ENCODE results near the gene CENPB.

The CENPB gene

GRCh38 chr20:3788685-3789155 lies 2.2 kb upstream of the CENPB start:
- no peak for DNase-seq (ENCODE audit: low read depth)

- DNase-seq (ENCODE audit: low read depth): no peak
Measured at GRCh38 chr20:3787324-3788014, 929 bp upstream of the CENPB start.

GRCh38 chr20:3786126-3786484 lies 435 bp downstream of the CENPB start:
- DNase-seq (ENCODE audit: low read depth): no peak

DNA sequence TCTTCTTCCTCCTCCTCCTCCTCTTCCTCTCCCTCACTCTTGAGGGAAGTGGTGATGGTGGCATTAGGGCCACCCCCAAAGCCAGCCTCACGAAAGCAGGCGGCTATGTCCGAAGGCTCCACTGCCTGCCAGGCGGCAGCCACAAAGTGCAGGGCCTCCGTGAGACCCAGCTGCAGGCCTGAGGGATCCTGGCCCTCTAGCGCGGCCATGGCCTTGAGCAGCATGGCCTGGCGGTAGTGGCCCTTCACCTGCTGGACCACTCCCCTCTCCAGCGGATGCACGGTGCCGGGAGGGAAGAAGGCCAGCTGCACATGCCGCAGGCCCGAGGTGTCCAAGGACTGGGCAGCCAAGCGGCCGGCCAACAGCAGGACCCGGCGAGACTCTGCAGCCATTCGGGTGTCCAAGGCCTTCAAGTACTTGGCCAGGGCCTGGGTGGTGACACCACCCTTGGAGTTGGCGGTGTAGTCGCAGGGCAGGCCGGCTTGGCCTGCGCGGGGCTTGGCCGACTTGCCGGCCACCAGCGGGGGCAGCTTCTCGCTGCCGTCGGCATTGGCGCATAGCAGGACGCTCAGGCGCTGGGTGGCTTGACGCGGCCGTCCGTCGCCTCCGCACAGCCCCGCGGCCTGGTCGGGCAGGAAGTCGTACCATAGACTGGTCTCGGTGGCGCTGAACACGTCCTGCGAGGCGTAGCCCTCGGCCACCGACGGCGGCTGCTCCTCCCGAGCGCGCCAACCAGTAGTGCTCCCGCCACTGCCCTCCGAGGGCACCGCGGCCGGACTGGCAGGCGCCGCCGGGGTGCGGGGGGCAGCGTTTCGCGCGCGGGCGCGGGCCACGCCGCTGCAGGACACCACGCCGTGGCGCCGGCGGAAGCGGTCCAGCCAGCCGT lies 1.1 kb downstream of the CENPB start:
- no peak for DNase-seq (ENCODE audit: low read depth)

DNA sequence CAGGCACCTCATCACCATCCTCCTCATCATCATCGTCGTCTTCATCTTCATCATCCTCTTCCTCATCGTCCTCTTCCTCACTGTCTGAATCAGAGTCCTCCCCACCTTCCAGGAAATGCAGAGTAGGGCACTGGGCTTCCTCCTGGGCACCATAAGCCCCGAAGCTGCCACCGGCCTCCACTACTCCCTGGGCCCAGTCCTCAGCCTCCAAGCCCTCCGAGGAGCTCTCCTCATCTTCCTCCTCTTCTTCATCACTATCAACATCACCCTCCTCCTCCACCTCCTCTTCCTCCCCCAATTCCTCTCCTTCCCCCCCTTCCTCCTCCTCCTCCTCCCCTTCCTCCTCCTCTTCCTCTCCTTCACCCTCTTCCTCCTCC lies 1.7 kb downstream of the CENPB start:
- no peak for DNase-seq (ENCODE audit: low read depth)

DNA sequence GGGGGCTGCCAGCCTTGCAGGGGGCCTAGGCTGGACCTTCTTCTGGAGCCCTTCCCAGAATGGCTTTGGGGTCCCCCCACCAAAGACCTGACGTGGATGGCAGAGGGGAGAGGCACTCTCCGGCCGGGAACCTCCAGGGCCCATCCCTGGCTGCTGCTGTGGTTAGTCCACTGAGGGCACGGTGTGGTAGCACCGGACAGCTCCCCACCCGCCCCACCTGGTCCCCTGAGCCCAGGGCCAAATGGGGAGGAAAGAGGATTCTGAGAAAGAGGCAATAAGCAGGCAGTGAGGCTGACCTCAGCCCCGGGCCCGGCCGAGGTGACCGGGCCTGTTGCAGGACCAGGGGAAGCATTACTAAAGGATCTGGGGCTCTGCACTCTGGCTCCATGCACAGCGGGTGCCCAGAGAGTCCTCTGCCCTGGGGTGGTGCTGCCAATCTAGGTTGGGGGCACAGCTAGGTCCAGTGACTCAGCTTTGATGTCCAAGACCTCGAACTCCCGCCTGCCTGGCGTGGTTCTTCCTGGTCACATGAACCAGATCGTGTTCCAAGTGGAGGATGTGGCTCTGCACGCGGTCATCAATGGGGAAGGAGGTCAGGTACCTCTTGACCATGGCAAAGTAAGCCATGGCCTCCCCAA lies 2.2 kb downstream of the CENPB start:
- DNase-seq (ENCODE audit: low read depth): no peak

GRCh38 chr20:3783511-3784195 lies 2.9 kb downstream of the CENPB start:
- no peak for DNase-seq (ENCODE audit: low read depth)

GRCh38 chr20:3783068-3783489 lies 3.5 kb downstream of the CENPB start:
- DNase-seq (ENCODE audit: low read depth): no peak

- no peak for DNase-seq (ENCODE audit: low read depth)
Measured at GRCh38 chr20:3782597-3782996, 3.9 kb downstream of the CENPB start.

DNA sequence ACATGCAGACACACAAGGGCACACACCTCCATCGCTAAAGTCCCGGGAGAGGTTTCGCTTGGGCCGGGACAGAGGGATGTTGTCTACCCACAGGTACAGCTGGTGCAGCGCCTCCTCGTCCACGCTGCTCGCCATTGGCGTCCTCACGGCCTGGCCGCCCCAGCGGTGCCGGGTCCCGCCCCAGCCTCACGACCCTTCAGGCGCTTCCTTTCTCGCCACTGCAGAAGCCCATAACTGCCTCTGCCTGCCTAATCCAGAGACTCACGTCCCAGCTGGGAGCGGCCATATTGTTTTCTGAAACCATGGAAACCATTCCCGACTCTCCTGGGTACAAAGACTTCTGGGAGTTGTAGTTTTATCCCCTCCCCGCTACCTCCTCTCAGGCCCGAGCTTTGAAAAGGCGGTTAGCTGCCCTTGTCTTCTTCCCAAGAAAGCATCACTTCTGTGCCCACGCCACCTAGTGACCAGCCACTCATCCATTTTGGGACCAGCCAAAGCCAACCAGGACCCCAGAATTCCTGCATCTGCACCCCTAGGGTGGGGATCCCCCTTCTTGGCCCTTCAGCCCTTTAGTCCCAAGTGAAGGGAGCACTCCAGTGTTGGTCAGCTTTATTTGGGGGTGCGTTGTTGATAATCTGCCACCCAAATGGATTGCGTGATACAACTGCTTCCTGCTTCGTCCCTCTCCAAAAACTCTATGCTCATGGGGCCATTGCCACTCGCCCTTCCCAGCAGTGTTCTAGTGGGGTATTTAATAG lies 5.2 kb downstream of the CENPB start, which contains the start of gene SPEF1:
SPEF1 (minus strand) TSS at position 296 of the 758 bp plus-strand sequence; CDS start at position 135, 161 bp downstream.
- DNase-seq (ENCODE audit: low read depth): no peak

DNA sequence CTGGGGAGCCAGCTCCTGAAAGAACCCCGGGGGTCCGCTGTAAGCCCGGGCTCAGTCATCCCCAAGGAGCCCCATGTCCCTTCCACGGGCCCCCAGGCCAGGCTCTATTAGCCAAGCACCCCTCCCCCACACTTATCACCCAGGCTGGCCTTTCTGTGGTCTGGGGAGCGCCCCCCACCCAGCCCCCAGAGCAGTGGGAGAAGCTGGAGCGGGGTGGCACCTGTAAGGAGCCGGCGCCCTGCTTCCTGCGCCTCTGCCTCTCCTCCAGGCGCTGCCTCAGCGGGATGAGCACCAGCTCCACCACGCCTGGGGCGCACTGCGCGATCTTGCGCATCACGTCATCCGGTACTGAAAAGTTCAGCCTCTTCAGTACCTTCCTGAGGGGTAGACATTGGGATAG lies 7.6 kb downstream of the CENPB start:
- no peak for DNase-seq (ENCODE audit: low read depth)

- no peak for DNase-seq (ENCODE audit: low read depth)
Measured at GRCh38 chr20:3777716-3778629, 8.6 kb downstream of the CENPB start.

- no peak for DNase-seq (ENCODE audit: low read depth)
Measured at GRCh38 chr20:3777381-3777715, 9.2 kb downstream of the CENPB start.

DNA sequence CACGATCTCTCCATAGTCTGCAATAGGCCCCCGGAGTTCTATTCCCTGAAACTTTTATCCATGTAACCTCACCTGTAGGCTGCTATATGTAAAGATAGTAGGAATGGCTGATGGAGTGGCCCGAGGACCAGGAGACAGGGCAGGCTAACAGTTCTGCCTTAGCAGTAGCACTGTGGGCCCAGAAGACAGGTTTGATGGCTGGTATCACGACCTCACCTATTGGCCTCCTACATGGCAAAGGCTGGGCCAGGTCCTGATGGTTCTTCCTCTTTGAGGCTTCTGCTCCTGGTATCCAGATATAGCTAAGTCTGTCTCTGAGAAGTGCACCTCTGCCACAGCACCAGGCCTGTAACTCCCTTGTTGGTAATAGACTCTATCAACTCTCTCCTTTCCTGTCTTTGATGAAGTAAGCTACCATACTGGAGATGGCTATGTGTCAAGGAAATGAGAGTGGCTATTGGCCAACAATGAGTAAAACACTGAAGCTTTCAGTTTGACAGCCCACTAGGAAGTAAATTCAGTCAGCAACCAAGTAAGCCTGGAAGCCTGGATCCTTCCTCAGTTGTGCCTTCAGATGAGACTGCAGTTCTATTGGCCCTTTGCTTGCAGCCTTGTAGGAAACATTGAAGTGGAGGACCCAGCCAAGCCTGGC lies 11.0 kb downstream of the CENPB start:
- DNase-seq (ENCODE audit: low read depth): no peak

DNA sequence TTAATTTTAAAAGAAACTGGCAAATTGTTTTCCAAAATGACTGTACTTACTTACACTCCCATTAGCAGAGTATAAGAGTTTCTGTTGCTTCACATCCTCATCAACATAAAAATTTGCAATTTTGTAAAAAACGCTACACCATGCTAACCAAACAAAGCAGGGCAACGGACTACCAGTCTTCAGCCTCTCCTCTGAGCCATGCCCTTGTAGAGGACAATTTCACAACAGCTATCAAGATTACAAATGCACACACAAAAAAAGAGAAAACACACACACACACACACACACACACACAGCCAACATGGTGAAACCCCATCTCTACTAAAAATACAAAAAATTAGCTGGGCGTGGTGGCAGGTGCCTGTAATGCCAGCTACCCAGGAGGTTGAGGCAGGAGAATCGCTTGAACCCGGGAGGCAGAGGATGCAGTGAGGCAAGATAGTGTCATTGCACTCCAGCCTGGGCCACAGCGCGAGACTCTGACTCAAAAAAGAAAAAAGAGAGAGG lies 14.9 kb downstream of the CENPB start:
- no peak for DNase-seq (ENCODE audit: low read depth)

DNA sequence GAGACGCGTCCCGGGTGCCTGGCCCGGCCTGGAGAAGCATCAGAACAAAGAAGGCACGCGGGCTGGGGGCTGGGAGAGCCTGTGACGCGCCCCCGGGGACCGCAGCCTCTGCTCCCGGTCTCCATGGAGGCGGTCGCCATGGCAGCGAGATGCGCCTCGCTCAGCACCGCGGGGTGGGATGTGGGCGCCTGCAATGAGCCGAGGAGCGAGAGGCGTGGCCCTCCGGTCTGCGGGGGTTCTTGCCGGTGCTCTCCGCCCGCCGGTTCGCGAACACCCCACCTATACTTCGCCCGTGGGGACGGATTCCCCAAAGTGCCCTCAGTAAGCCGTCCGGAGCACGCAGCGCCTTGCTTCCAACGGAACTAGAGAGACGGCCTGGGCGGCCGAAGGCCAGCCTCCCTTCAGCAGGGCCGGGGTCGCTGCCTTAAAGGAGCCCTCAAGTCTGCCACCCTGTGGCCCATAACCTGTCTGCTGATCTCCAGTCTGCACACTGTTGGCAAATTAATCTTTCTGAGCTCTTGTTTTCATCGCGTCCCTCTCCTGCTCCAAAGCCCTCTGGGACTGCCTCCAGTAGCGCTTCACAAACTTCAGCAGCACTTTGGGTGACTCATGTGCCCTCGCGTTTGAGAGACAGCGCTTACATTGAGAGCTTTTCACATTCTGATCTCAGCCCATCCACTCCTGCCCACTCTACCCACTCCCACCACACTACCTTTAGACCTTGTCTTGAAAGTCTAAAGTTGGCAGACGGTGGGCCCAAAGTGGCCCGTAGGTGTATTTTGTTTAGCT lies 18.0 kb downstream of the CENPB start:
- peak; percentile 66 for DNase-seq (ENCODE audit: low read depth)

- peak; percentile 90 for DNase-seq (ENCODE audit: low read depth)
Measured at GRCh38 chr20:3767427-3768341, 18.9 kb downstream of the CENPB start, which contains the start of gene ADISSP. ADISSP (minus strand) TSS chr20:3767753; CDS start chr20:3760100, 7,653 bp downstream.

DNA sequence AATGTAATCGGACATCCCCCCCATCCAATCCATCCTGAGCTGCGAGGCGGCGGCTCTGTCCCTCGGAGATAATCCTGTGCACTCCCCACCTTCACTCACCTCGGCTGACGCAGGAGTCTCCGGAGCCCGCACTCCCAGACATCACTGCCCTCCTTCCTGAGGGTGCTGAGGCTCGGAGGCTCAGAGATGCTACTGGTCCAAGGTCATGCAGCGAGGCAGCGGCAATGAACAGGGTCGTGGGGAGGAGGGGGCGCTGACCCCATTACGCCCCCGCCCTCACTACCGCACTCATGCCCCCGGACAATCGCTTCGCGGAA lies 19.5 kb downstream of the CENPB start:
- no peak for DNase-seq (ENCODE audit: low read depth)
